HG03521 (cell line): ENCODE data around the gene BAIAP3.

Experiments used
- ATAC-seq: cut with Tn5 transposase; IDR thresholded peaks from one replicate; pipeline ENCODE4 v1.9.1; 2021; ENCODE audit warnings: mild to moderate bottlenecking, moderate library complexity; ENCODE audit not compliant: unreplicated experiment

The BAIAP3 gene

GRCh38 chr16:1299868-1300203, 33.6 kb upstream of the BAIAP3 start:
- ATAC-seq = no peak

- ATAC-seq = no peak
Measured at GRCh38 chr16:1300664-1301476, 32.6 kb upstream of the BAIAP3 start.

GRCh38 chr16:1301562-1301961, 31.9 kb upstream of the BAIAP3 start:
- no peak for ATAC-seq

GRCh38 chr16:1305823-1306222, 27.6 kb upstream of the BAIAP3 start:
- ATAC-seq = no peak

- no peak for ATAC-seq
Measured at GRCh38 chr16:1306334-1306733, 27.1 kb upstream of the BAIAP3 start.

GRCh38 chr16:1308036-1308976, 25.1 kb upstream of the BAIAP3 start:
- ATAC-seq = no peak

- ATAC-seq = peak; percentile 58
Measured at GRCh38 chr16:1308977-1309885, 24.2 kb upstream of the BAIAP3 start, which contains the start of gene UBE2I. Gene UBE2I (plus strand): TSS chr16:1309636. CDS start chr16:1314031, 4,395 bp downstream.

- ATAC-seq = peak; percentile 14
Measured at GRCh38 chr16:1309888-1310831, 23.3 kb upstream of the BAIAP3 start.

GRCh38 chr16:1310832-1311200, 22.6 kb upstream of the BAIAP3 start:
- no peak for ATAC-seq

GRCh38 chr16:1311212-1311737, 22.2 kb upstream of the BAIAP3 start:
- no peak for ATAC-seq

GRCh38 chr16:1311738-1312466, 21.5 kb upstream of the BAIAP3 start:
- no peak for ATAC-seq

- ATAC-seq = no peak
Measured at GRCh38 chr16:1312467-1312816, 21.0 kb upstream of the BAIAP3 start.

GRCh38 chr16:1312903-1313302, 20.5 kb upstream of the BAIAP3 start:
- ATAC-seq = no peak

- no peak for ATAC-seq
Measured at GRCh38 chr16:1313721-1314369, 19.6 kb upstream of the BAIAP3 start.

- no peak for ATAC-seq
Measured at GRCh38 chr16:1314399-1315068, 18.9 kb upstream of the BAIAP3 start.

- ATAC-seq = no peak
Measured at GRCh38 chr16:1315081-1316032, 18.1 kb upstream of the BAIAP3 start.

GRCh38 chr16:1316033-1316405, 17.4 kb upstream of the BAIAP3 start:
- no peak for ATAC-seq
